HG03025 (cell line): ENCODE results near the gene GALNT10.

Experiments
- ATAC-seq: cut with Tn5 transposase; IDR thresholded peaks from one replicate; pipeline ENCODE4 v1.9.1; 2021; ENCODE audit warnings: mild to moderate bottlenecking, moderate library complexity; ENCODE audit not compliant: unreplicated experiment, low FRiP score

GALNT10 gene

GRCh38 chr5:154415114-154415513, 224.6 kb downstream of the GALNT10 start:
- ATAC-seq: no peak

DNA sequence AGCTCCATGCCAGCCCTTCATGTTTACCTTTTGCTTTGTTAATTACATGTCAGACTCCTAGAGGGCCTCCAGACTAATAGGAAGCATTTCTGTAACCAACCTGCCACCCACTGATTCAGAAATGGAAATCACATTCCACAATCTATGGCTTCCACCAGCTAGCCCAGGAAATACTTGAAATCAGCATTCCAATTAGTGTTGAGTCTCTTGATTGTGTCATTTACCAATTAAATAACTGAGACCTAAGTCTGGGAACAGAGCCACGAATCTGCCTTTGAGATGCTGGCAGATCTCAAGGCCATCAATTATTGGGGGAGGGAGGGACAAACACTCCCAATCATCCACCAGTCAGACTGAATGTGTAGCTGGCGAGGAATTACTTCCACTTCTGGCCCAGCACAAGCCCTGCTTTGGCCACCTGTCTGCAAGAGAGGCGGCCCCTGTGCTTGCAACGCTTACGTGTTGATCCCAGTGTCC, 227.8 kb downstream of the GALNT10 start:
- ATAC-seq: no peak

DNA sequence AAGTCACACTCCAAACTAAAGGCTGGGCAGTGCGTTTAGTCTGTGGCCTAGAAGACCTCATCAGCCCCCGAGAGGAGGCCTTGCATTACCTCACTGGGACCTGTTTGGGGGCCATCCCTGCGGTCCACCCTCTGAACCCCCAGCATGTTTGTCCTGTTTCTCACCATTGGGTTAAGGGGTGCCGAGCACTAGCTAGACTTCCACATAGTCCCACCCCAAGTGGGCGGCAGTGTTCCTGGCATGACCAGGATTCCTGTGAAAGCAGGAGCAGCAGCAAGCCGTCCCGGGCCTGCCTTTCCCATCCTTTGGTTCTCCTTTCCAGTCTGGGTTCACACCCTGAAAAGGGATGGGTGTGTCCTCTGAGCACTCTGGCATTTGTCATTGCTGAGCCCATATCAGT, 228.7 kb downstream of the GALNT10 start:
- ATAC-seq: no peak

- no peak for ATAC-seq
Observed at GRCh38 chr5:154421868-154422267, 231.3 kb downstream of the GALNT10 start.

DNA sequence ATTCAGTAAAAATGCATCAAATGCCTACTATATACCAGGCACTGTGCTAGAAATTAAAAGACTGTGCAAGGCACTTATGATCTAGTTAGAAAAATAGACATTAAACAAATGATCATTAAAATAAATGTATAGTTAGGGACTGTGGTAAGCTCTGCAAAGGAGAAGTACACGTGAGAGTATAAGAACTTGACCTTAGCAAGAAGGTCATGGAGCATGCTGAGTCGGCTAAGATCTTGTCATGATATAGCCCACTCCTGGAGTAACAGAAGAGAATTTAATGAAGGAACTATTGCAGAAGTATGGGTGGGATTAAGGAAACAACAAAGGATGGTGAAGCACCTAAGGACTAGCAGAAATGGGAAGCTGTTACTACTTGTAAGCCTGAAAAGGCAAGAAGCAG, 231.8 kb downstream of the GALNT10 start:
- no peak for ATAC-seq

- no peak for ATAC-seq
Observed at GRCh38 chr5:154428208-154428607, 237.7 kb downstream of the GALNT10 start.

DNA sequence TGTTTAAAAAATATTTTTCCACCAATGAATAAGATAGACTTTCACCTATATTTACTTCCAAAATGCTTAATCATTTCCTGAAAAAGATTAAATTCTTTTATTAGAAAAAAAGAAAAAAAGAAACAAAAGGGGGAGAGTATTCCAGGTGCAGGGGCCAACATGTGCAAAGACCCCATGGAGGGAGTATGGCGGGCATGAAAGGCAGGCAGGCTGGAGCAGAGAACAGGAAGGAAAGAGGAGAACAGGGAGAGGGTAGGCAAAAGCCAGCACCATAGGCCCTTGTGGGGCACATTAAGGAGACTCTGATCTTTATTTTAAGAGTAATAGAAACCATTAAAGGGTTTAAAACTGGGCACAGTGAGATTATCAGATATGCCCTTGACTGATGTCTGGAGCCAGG, 238.8 kb downstream of the GALNT10 start:
- no peak for ATAC-seq

DNA sequence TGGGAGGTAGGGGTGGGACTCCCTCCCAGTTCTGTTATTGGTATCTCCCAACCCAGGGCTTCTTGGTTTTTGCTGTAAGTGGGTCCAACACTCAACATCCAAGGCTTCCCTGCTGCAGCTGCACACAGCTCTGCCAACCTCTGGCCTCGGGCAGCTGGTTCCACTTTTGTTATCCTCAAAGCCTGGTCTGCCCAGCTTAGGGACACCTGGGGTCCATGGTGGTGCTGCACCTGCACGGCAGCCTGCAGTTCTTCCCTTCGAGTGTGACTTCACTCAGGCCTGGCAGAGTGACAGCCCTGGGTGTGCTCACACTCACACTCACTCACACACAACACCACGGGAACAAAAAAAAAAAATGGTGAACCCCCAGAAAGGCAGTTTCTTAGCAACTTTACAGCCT, 239.9 kb downstream of the GALNT10 start:
- no peak for ATAC-seq

DNA sequence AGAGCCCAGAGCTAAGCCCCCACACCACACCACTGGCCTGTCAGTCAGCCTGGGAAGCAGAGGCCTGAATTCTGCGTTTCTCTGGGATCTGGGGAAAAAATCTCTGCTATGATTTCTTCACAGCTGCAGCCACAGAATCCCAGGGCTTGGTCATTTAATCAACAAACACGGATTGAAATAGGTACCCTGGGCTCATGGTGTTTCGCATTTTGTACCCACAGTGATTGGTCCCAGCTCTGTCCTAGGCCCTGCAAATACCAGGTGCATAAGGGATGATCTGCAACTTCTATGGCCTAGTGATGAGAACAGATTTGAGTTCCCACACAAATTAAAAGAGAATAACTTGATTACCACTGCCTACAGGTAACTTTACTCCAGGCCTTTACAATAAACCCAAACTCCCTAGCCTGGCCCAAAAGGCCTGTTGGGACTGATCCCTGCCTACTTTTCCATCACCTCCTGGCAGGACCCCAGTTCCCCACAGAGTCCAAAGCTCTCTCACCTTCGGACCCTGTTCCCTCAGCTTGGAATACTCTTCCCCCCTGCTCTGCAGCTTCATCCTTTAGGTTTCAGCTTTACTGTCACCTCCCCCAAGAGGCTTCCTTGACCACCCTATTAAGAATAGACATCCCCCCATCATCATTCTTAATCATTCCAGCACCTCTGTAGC, 240.6 kb downstream of the GALNT10 start:
- ATAC-seq: no peak

GRCh38 chr5:154435226-154435625, 244.7 kb downstream of the GALNT10 start:
- ATAC-seq: no peak

- no peak for ATAC-seq
Observed at GRCh38 chr5:154437281-154437965, 246.9 kb downstream of the GALNT10 start.

- ATAC-seq: no peak
Observed at GRCh38 chr5:154440540-154440939, 250.0 kb downstream of the GALNT10 start.

DNA sequence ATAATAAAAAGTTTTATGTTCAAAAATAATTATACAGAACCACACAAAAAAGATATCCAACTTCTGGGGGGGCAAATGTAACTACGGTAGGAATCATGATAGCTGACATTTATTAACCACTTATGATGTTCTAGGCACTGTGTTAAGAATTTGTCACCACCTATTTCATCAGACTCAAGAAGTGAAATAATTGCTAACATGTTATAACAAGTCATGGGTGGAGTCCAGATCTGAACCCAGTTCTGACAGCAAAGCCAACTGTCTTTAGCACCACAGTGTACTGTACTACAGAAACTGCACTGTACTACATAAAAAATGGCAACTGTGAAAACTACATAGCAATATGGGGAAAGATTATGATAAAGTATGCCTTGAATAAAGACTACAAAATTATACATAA, 252.3 kb downstream of the GALNT10 start:
- no peak for ATAC-seq

GRCh38 chr5:154444556-154445421, 254.3 kb downstream of the GALNT10 start:
- peak; percentile 3 for ATAC-seq

DNA sequence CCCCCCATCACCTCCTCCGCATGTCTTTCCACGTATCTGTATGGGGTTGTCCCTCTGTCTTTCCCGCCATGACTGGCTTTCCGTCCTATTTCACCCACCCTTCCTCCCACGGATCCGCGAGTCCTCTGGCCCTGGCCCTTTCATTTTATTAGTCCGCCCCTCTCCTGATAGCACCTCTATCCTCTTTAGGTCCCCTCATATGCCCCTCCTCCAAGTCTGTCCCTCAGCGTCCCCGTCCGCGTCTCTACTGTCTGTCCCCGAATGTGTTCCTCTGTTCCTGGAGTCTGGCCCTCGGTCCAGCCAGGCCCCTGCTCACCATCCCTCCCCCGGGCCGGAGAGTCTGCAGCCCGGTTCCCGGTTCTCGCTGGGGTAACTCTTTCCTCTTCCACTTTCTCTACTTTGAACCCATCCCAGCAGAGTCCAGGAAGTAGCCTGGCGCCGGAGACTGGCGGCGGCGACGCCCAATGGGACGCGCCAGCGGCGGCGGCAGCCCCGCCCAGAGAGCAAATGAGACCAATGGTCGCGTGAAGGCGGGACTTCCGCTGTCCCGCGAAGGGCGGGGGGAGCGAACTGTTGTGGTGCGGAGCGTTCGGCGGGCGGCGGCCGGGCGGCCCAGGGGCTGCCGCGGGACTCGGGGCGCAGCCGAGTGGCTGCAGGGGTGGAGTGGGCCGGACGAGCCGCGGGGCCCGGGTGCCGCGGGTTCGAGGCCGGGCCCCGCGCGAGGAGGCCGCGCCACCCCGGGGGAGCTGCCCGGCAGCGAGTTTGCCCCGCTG, 255.1 kb downstream of the GALNT10 start, which contains the start of gene SAP30L:
TSS of gene SAP30L (plus strand) at position 576 of the 773 bp plus-strand sequence. CDS start 608 bp downstream, outside the sequence.
- ATAC-seq: peak; percentile 92

DNA sequence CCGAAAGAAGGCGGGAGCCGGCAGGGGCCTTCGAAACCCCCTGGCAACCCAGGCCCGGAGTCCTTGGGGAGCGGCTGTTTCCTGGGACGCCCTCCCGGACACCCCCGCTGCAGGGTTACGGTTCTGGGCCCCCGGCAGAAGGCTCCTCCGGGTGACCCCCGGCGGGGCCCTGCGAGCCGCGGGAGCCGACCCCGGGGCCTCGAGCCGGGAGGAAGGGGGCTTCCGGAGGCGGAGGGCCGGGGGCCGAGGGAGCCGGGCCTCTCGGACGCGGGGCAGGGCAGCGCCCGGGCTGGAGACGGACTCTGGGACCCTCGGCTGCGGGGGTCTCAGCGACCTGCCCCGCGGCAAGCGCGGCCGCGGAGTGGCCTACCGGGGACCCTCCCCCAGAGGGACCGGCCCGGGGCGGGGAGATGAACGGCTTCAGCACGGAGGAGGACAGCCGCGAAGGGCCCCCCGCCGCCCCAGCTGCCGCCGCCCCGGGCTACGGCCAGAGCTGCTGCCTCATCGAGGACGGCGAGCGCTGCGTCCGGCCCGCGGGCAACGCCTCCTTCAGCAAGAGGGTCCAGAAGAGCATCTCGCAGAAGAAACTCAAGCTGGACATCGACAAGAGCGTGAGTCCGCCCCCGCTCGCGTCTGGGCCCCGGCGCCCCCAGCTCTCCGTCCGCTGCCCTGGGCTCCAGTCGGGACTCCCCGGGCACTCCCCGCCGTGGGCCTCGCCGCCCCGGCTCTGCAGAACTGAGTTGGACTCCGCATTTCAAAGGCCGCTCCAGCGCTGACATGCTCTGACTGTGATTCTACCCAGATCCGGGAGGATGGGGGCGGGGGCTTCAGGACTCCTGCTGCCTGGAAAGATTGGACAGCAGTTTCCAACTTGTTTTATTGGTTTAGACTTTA, 255.9 kb downstream of the GALNT10 start:
- ATAC-seq: peak; percentile 26

GRCh38 chr5:154447089-154447725, 256.7 kb downstream of the GALNT10 start:
- no peak for ATAC-seq

DNA sequence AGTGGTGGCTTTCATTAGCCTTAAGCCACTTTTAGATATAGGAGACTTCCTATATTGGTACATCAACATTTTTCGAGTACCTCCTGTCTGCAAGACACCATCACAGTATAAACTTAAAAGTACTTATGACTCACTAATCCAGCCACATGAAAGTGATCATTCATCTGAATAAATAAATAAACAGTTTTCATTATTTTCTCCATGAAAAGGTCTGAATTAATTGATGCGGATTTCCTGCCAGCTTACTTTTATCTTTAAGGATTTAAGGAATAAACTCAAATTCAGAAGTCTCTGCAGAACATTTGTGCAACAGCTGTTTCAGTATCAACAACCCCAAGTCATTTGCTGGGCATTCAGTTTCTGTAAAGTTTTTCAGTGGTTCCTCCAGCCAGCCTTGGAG, 259.3 kb downstream of the GALNT10 start:
- ATAC-seq: no peak

GRCh38 chr5:154451957-154452356, 261.4 kb downstream of the GALNT10 start:
- ATAC-seq: no peak
